Measurements from ENCODE around the gene P4HA1. TPM values are rescaled to one million over a fixed set of nuclear protein-coding genes. Genes with fewer than 3 reads are reported as not detected.
A peak's percentile ranks its signal among the peaks of the same experiment; 100 is the strongest.

Gene P4HA1
- 10 to 100 TPM; 24.4 to 37.0 TPM for total RNA-seq

GRCh38 chr10:73096449-73097304 lies at the start of gene P4HA1:
TSS of gene P4HA1 (minus strand) at chr10:73096866. CDS start at chr10:73074883, 21,983 bp downstream.
- peaks cover 3 to 21% of the 10 kb centered on the region in 2 donors for H3K4me1 ChIP-seq (ENCODE audit: control insufficient read depth in 1 of 2, low read depth in 2 of 2)
- peak; percentile 64 for TF ChIP-seq CTCF (IDR thresholded peaks at IDR 0.05)
- ATAC-seq (ENCODE audit: insufficient number of reproducible peaks, low FRiP score, low read depth), result peak; percentile 91
- no peaks in the 10 kb centered on the region for H3K27me3 ChIP-seq (replicated peaks; ENCODE audit: insufficient read depth)
- H3K4me3 ChIP-seq, result peak within 1 kb of the TSS; percentile 99
- H3K36me3 ChIP-seq, result no peaks in the 10 kb centered on the region
- DNase-seq (ENCODE audit: low spot score), result peak; percentile 93
- peak within 1 kb of the TSS; percentile 95 for H3K27ac ChIP-seq
- H3K9me3 ChIP-seq, result no peaks in the 10 kb centered on the region

DNA sequence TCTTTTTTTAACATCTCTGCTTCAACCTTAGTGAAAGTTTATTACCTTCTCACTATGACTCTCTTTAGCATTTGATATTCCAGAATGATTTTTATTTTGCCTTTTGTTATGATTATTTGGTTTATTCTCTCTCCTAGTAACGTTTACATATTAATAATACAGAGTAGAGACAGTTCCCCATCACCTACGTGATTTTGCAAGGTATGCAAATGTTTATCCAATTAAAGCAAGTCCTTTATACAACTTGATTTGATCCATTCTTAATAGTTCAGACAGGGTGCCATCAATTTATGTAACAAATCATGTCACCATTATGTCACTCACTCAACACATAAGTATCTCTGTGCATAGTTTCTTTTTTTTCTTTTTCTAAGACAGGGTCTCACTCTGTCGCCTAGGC lies 44.9 kb upstream of the P4HA1 start:
- Histone ChIP-seq H3K4me3 (no peak overlapping the region), H3K36me3 (peaks cover 64% of the 10 kb centered on the region), H3K27ac (no peak overlapping the region), H3K4me1 (ENCODE audit: control insufficient read depth in 1 of 2, low read depth in 2 of 2) (no peaks in the 10 kb centered on the region), H3K9me3 (no peaks in the 10 kb centered on the region), H3K27me3 (replicated peaks; ENCODE audit: insufficient read depth) (no peaks in the 10 kb centered on the region)
- ATAC-seq (ENCODE audit: insufficient number of reproducible peaks, low FRiP score, low read depth) (no peak), DNase-seq (ENCODE audit: low spot score) (no peak)
- TF ChIP-seq CTCF (IDR thresholded peaks at IDR 0.05), result no peak

- Histone ChIP-seq H3K27me3 (replicated peaks; ENCODE audit: insufficient read depth) (no peaks in the 10 kb centered on the region), H3K4me1 (ENCODE audit: control insufficient read depth in 1 of 2, low read depth in 2 of 2) (no peaks in the 10 kb centered on the region), H3K4me3 (no peak overlapping the region), H3K9me3 (no peaks in the 10 kb centered on the region), H3K36me3 (peaks cover 61% of the 10 kb centered on the region), H3K27ac (no peak overlapping the region)
- ATAC-seq (ENCODE audit: insufficient number of reproducible peaks, low FRiP score, low read depth), result no peak
- DNase-seq (ENCODE audit: low spot score), result no peak
- TF ChIP-seq CTCF (IDR thresholded peaks at IDR 0.05), result no peak
Measured at GRCh38 chr10:73139251-73139650, 42.6 kb upstream of the P4HA1 start.

- peaks cover 62% of the 10 kb centered on the region for H3K36me3 ChIP-seq
Measured at GRCh38 chr10:73136627-73137026, 40.0 kb upstream of the P4HA1 start.

More at GRCh38 chr10:73136627-73137026, 40.0 kb upstream of the P4HA1 start:
- Histone ChIP-seq H3K27me3 (replicated peaks; ENCODE audit: insufficient read depth) (no peaks in the 10 kb centered on the region), H3K27ac (no peak overlapping the region), H3K4me3 (no peak overlapping the region), H3K9me3 (no peaks in the 10 kb centered on the region), H3K4me1 (ENCODE audit: control insufficient read depth in 1 of 2, low read depth in 2 of 2) (no peaks in the 10 kb centered on the region)
- DNase-seq (ENCODE audit: low spot score) (no peak), ATAC-seq (ENCODE audit: insufficient number of reproducible peaks, low FRiP score, low read depth) (no peak)
- no peak for TF ChIP-seq CTCF (IDR thresholded peaks at IDR 0.05)

Measured in thoracic aorta (tissue), 2 donors.